ENCODE results near the gene DLGAP5.

The DLGAP5 gene

GRCh38 chr14:55111122-55111708 lies 80.2 kb downstream of the DLGAP5 start:
- Histone ChIP-seq H3K4me1 (ENCODE audit: control insufficient read depth, insufficient read depth, low read length) (peaks cover 12% of the 10 kb centered on the region), H3K4me3 (ENCODE audit: low read length) (no peak overlapping the region), H3K27ac (ENCODE audit: low read depth, low read length) (no peak overlapping the region), H3K27me3 (ENCODE audit: control insufficient read depth, insufficient read depth, low read length) (no peaks in the 10 kb centered on the region), H3K36me3 (ENCODE audit: control insufficient read depth, insufficient read depth, low read length) (no peaks in the 10 kb centered on the region), H3K9ac (ENCODE audit: low read length) (no peak overlapping the region)

GRCh38 chr14:55109836-55110235 lies 81.5 kb downstream of the DLGAP5 start:
- H3K27me3 ChIP-seq (ENCODE audit: control insufficient read depth, insufficient read depth, low read length) = no peaks in the 10 kb centered on the region
- no peak overlapping the region for H3K27ac ChIP-seq (ENCODE audit: low read depth, low read length)
- no peaks in the 10 kb centered on the region for H3K36me3 ChIP-seq (ENCODE audit: control insufficient read depth, insufficient read depth, low read length)
- H3K4me3 ChIP-seq (ENCODE audit: low read length) = no peak overlapping the region
- H3K4me1 ChIP-seq (ENCODE audit: control insufficient read depth, insufficient read depth, low read length) = peaks cover 12% of the 10 kb centered on the region
- H3K9ac ChIP-seq (ENCODE audit: low read length) = no peak overlapping the region

- Histone ChIP-seq H3K4me3 (ENCODE audit: low read length) (no peak overlapping the region), H3K9ac (ENCODE audit: low read length) (no peak overlapping the region), H3K36me3 (ENCODE audit: control insufficient read depth, insufficient read depth, low read length) (no peaks in the 10 kb centered on the region), H3K27ac (ENCODE audit: low read depth, low read length) (peak overlapping the region; percentile 90), H3K27me3 (ENCODE audit: control insufficient read depth, insufficient read depth, low read length) (no peaks in the 10 kb centered on the region), H3K4me1 (ENCODE audit: control insufficient read depth, insufficient read depth, low read length) (peaks cover 25% of the 10 kb centered on the region)
Measured at GRCh38 chr14:55107766-55108554, 83.4 kb downstream of the DLGAP5 start.

GRCh38 chr14:55105991-55106390 lies 85.4 kb downstream of the DLGAP5 start:
- Histone ChIP-seq H3K4me3 (ENCODE audit: low read length) (no peak overlapping the region), H3K27ac (ENCODE audit: low read depth, low read length) (no peak overlapping the region), H3K36me3 (ENCODE audit: control insufficient read depth, insufficient read depth, low read length) (no peaks in the 10 kb centered on the region), H3K4me1 (ENCODE audit: control insufficient read depth, insufficient read depth, low read length) (peaks cover 33% of the 10 kb centered on the region), H3K27me3 (ENCODE audit: control insufficient read depth, insufficient read depth, low read length) (no peaks in the 10 kb centered on the region), H3K9ac (ENCODE audit: low read length) (no peak overlapping the region)

GRCh38 chr14:55103971-55104954 lies 87.1 kb downstream of the DLGAP5 start:
- no peaks in the 10 kb centered on the region for H3K27me3 ChIP-seq (ENCODE audit: control insufficient read depth, insufficient read depth, low read length)

GRCh38 chr14:55103005-55103640 lies 88.3 kb downstream of the DLGAP5 start:
- Histone ChIP-seq H3K9ac (ENCODE audit: low read length) (no peak overlapping the region), H3K27me3 (ENCODE audit: control insufficient read depth, insufficient read depth, low read length) (no peaks in the 10 kb centered on the region), H3K4me1 (ENCODE audit: control insufficient read depth, insufficient read depth, low read length) (peaks cover 30% of the 10 kb centered on the region), H3K36me3 (ENCODE audit: control insufficient read depth, insufficient read depth, low read length) (no peaks in the 10 kb centered on the region), H3K4me3 (ENCODE audit: low read length) (peak overlapping the region; percentile 5), H3K27ac (ENCODE audit: low read depth, low read length) (peak overlapping the region; percentile 80)

More at GRCh38 chr14:55103971-55104954, 87.1 kb downstream of the DLGAP5 start:
- Histone ChIP-seq H3K36me3 (ENCODE audit: control insufficient read depth, insufficient read depth, low read length) (no peaks in the 10 kb centered on the region), H3K27ac (ENCODE audit: low read depth, low read length) (peak overlapping the region; percentile 80), H3K4me1 (ENCODE audit: control insufficient read depth, insufficient read depth, low read length) (peaks cover 33% of the 10 kb centered on the region), H3K9ac (ENCODE audit: low read length) (no peak overlapping the region), H3K4me3 (ENCODE audit: low read length) (peak overlapping the region; percentile 17)

- Histone ChIP-seq H3K9ac (ENCODE audit: low read length) (no peak overlapping the region), H3K27me3 (ENCODE audit: control insufficient read depth, insufficient read depth, low read length) (no peaks in the 10 kb centered on the region), H3K4me1 (ENCODE audit: control insufficient read depth, insufficient read depth, low read length) (peaks cover 22% of the 10 kb centered on the region), H3K4me3 (ENCODE audit: low read length) (peak overlapping the region; percentile 7), H3K36me3 (ENCODE audit: control insufficient read depth, insufficient read depth, low read length) (no peaks in the 10 kb centered on the region), H3K27ac (ENCODE audit: low read depth, low read length) (peak overlapping the region; percentile 80)
Measured at GRCh38 chr14:55102141-55102621, 89.2 kb downstream of the DLGAP5 start.

GRCh38 chr14:55101698-55102097 lies 89.7 kb downstream of the DLGAP5 start:
- no peak overlapping the region for H3K4me3 ChIP-seq (ENCODE audit: low read length)
- H3K27ac ChIP-seq (ENCODE audit: low read depth, low read length) = peak overlapping the region; percentile 80
- H3K9ac ChIP-seq (ENCODE audit: low read length) = no peak overlapping the region
- H3K4me1 ChIP-seq (ENCODE audit: control insufficient read depth, insufficient read depth, low read length) = peaks cover 21% of the 10 kb centered on the region
- no peaks in the 10 kb centered on the region for H3K27me3 ChIP-seq (ENCODE audit: control insufficient read depth, insufficient read depth, low read length)
- no peaks in the 10 kb centered on the region for H3K36me3 ChIP-seq (ENCODE audit: control insufficient read depth, insufficient read depth, low read length)

- no peaks in the 10 kb centered on the region for H3K27me3 ChIP-seq (ENCODE audit: control insufficient read depth, insufficient read depth, low read length)
- no peak overlapping the region for H3K27ac ChIP-seq (ENCODE audit: low read depth, low read length)
- H3K4me3 ChIP-seq (ENCODE audit: low read length) = no peak overlapping the region
- no peaks in the 10 kb centered on the region for H3K36me3 ChIP-seq (ENCODE audit: control insufficient read depth, insufficient read depth, low read length)
- H3K4me1 ChIP-seq (ENCODE audit: control insufficient read depth, insufficient read depth, low read length) = peaks cover 21% of the 10 kb centered on the region
- H3K9ac ChIP-seq (ENCODE audit: low read length) = no peak overlapping the region
Measured at GRCh38 chr14:55099756-55100155, 91.6 kb downstream of the DLGAP5 start.

- H3K27ac ChIP-seq (ENCODE audit: low read depth, low read length) = no peak overlapping the region
- H3K4me3 ChIP-seq (ENCODE audit: low read length) = no peak overlapping the region
- H3K4me1 ChIP-seq (ENCODE audit: control insufficient read depth, insufficient read depth, low read length) = peaks cover 14% of the 10 kb centered on the region
- no peaks in the 10 kb centered on the region for H3K27me3 ChIP-seq (ENCODE audit: control insufficient read depth, insufficient read depth, low read length)
- H3K9ac ChIP-seq (ENCODE audit: low read length) = no peak overlapping the region
- H3K36me3 ChIP-seq (ENCODE audit: control insufficient read depth, insufficient read depth, low read length) = no peaks in the 10 kb centered on the region
Measured at GRCh38 chr14:55098561-55098898, 92.9 kb downstream of the DLGAP5 start.

Data from rectal smooth muscle tissue (tissue), 1 donor.